ENCODE results near the gene CCL7. TPM values are rescaled to one million over a fixed set of nuclear protein-coding genes. Genes with fewer than 3 reads are reported as not detected.

The CCL7 gene
- total RNA-seq, 4 donors from 2014 or later: not detected

DNA sequence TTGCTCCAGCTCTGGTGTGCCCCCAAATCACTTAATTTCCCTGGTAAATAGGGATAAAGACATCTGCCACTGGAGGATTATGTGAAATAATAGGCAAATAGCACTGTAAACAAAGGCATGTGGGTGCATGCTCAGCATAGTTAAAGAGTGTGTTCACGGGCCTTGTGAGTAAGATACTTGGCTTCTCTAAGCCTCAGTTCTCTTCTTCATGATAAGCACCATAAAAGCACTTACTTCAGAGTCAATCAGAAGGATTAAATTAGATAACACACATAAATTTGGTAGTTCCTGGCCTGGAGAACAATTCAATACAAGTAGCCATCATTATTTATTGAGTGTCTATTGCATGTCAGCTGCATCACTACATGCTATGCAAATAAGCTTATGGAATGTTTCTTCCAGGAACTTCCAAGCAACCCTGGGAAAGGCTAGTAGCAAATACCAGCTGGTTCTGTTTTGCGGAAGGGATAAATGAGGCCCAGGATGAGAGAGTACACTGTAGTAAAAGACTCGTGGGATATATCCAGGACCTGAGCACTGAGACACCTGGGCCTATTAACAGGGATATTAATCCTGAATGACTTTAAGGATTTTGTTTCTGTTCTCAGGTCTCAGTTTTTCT, 30.0 kb downstream of the CCL7 start:
- Histone ChIP-seq H3K27ac (no peak overlapping the region), H3K4me3 (no peak overlapping the region), H3K9me3 (no peaks in the 10 kb centered on the region), H3K36me3 (no peaks in the 10 kb centered on the region), H3K4me1 (peaks cover 0 to 21% (median 0%) of the 10 kb centered on the region in 4 donors), H3K27me3 (no peaks in the 10 kb centered on the region)
- no peak for TF ChIP-seq EP300 (IDR thresholded peaks at IDR 0.05)
- TF ChIP-seq, protein P1, sequence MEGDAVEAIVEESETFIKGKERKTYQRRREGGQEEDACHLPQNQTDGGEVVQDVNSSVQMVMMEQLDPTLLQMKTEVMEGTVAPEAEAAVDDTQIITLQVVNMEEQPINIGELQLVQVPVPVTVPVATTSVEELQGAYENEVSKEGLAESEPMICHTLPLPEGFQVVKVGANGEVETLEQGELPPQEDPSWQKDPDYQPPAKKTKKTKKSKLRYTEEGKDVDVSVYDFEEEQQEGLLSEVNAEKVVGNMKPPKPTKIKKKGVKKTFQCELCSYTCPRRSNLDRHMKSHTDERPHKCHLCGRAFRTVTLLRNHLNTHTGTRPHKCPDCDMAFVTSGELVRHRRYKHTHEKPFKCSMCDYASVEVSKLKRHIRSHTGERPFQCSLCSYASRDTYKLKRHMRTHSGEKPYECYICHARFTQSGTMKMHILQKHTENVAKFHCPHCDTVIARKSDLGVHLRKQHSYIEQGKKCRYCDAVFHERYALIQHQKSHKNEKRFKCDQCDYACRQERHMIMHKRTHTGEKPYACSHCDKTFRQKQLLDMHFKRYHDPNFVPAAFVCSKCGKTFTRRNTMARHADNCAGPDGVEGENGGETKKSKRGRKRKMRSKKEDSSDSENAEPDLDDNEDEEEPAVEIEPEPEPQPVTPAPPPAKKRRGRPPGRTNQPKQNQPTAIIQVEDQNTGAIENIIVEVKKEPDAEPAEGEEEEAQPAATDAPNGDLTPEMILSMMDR (IDR thresholded peaks at IDR 0.05): no peak
- no peak for TF ChIP-seq POLR2A (IDR thresholded peaks at IDR 0.05)
- 68 to 74% methylated on average over 3 of the region's 3 CpGs for WGBS, 2 donors
- no peak for DNase-seq (ENCODE audit: low spot score in 2 of 2)

DNA sequence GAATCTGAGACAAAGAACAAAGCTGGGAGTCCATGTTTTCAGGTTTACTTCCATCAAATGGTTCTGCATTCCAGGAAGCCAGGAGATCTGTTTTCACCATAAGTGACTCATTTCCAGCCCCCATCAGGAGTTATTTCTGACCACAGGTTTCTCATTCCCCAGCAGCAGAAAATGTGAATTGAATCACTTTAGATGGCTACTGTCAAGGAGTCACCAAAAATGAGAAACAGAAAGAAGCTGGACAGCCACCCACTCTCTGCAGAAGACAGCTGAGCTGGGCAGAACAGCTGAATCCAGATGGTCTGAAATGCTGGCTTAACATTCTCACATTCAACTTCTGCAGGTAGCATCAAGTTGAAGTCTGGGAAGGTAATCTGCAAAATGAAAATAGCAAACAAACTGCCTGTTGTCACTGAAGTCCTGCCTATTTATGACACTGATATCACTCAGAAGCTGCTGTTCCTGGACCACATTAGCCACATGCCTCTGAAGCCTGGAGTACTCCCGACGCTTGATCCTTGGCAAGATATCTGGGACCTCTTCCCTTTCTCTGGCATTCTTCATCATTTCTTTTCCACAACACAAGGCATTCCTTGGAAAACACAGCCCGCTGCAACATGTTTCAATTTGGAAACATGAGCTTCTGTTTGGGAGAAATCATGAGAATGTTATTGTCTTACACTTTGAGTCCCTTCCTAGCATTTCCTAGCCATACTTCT, 30.8 kb downstream of the CCL7 start:
- Histone ChIP-seq H3K27me3 (no peaks in the 10 kb centered on the region), H3K9me3 (no peaks in the 10 kb centered on the region), H3K36me3 (no peaks in the 10 kb centered on the region), H3K4me1 (peaks cover 0 to 24% (median 0%) of the 10 kb centered on the region in 4 donors), H3K27ac (peak overlapping the region in 2 of 4 donors; percentile 4 to 40), H3K4me3 (no peak overlapping the region)
- TF ChIP-seq EP300 (IDR thresholded peaks at IDR 0.05) (peak in 1 of 2 donors; percentile 25), POLR2A (IDR thresholded peaks at IDR 0.05) (no peak)
- TF ChIP-seq, protein P1 (IDR thresholded peaks at IDR 0.05): no peak
- DNase-seq (ENCODE audit: low spot score in 2 of 2): no peak
- WGBS, 2 donors: 48 to 70% methylated on average over 3 of the region's 3 CpGs

DNA sequence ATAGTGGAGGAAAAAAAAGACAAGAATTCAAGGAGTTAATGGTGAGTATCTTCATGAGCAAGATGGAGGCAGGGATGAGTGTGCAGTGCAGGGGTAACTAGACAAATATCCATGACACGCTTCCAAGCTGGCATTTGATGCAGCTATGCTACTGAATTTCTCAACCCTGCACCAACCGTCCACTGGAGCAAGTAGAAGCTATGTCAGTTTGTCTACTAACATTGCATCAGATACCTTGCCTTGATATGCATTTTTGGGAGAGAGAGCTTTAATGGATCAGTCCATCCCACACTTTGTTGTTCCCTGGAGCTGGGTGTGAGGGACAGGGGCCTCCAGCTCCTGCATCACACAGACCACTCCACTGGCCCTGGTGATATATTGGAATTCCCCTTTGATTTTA, 32.0 kb downstream of the CCL7 start:
- Histone ChIP-seq H3K27ac (no peak overlapping the region), H3K4me3 (no peak overlapping the region), H3K27me3 (no peaks in the 10 kb centered on the region), H3K4me1 (peaks cover 0 to 36% (median under 1%) of the 10 kb centered on the region in 4 donors), H3K36me3 (no peaks in the 10 kb centered on the region), H3K9me3 (no peaks in the 10 kb centered on the region)
- DNase-seq (ENCODE audit: low spot score in 2 of 2): no peak
- 64 to 91% methylated on average over 2 of the region's 2 CpGs for WGBS, 2 donors
- TF ChIP-seq, protein P1 (IDR thresholded peaks at IDR 0.05): no peak
- TF ChIP-seq EP300 (IDR thresholded peaks at IDR 0.05) (no peak), POLR2A (IDR thresholded peaks at IDR 0.05) (no peak)

DNA sequence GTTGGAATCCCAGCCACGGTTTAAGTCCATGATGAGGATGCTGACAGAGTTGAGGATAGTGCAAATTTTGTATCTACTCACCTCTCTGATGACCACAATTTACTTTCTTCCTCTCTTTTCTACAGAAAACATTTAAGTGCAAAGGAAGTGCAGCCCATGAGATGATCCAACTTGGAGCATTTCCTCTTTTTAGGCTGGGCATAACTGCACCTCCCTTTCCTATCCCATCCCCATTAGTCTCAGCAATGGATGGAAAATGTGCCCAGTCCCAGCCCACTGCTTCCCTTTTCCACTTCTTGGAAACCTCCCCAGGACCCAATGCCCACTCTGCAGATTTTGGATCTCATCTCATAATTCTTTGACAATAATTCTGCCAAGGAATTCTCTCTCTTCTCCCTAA, 32.6 kb downstream of the CCL7 start:
- peaks cover 0 to 42% (median 4%) of the 10 kb centered on the region in 4 donors for H3K4me1 ChIP-seq
- TF ChIP-seq, protein P1 (IDR thresholded peaks at IDR 0.05): no peak
- no peak for TF ChIP-seq POLR2A (IDR thresholded peaks at IDR 0.05)
- H3K36me3 ChIP-seq: no peaks in the 10 kb centered on the region
- H3K27me3 ChIP-seq: no peaks in the 10 kb centered on the region
- H3K27ac ChIP-seq: no peak overlapping the region
- H3K9me3 ChIP-seq: no peaks in the 10 kb centered on the region
- 87 to 100% methylated on average over 1 of the region's 1 CpG for WGBS, 2 donors
- no peak overlapping the region for H3K4me3 ChIP-seq
- DNase-seq (ENCODE audit: low spot score in 2 of 2): no peak

DNA sequence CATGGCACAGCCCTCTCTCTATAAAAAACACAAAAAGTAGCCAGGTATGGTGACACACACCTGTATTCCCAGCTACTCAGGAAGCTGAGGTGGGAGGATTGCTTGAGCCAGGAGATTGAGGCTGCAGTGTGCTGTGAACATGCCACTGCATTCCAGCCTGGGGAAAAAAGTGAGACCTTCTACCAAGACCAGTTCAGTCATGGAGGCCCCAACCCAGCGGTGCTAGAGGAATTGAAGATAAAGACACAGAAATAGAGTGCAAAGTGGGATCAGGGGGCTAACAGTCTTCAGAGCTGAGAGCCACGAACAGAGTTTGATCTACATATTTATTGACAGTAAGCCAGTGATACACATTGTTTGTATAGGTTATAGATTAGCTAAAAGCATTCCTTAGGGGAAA, 33.6 kb downstream of the CCL7 start:
- Histone ChIP-seq H3K36me3 (no peaks in the 10 kb centered on the region), H3K4me3 (no peak overlapping the region), H3K9me3 (no peaks in the 10 kb centered on the region), H3K4me1 (peaks cover 0 to 50% (median 6%) of the 10 kb centered on the region in 4 donors), H3K27ac (no peak overlapping the region), H3K27me3 (no peaks in the 10 kb centered on the region)
- no peak for DNase-seq (ENCODE audit: low spot score in 2 of 2)
- WGBS, 2 donors: 88 to 100% methylated on average over 2 of the region's 2 CpGs
- TF ChIP-seq POLR2A (IDR thresholded peaks at IDR 0.05): no peak
- TF ChIP-seq, protein P1 (IDR thresholded peaks at IDR 0.05): no peak
- TF ChIP-seq EP300 (IDR thresholded peaks at IDR 0.05): no peak

Measured in tibial nerve (tissue), 4 donors.